HT-29 (cell line): ENCODE results near the gene OR13A1. TPM values are rescaled to one million over a fixed set of nuclear protein-coding genes. Genes with fewer than 3 reads are reported as not detected.
A peak's percentile ranks its signal among the peaks of the same experiment; 100 is the strongest.
"Not testable (repeated sequence)": the region's sequence is repeated elsewhere in the genome, so short reads cannot be mapped to it uniquely, and the experiment has no call there.

Experiments used
- DNase-seq: peaks from one replicate; pipeline ENCODE4 v3.0.0-alpha.2; 2015; ENCODE audit warnings: low spot score
- total RNA-seq: library from RNA; depleted of rRNA; stranded (reverse); fragments of >200 nt; shearing (Covaris generic); gene quantifications from 2 replicates; pipeline ENCODE4 v1.2.3, GENCODE V29; 2014; rRNA removed

The OR13A1 gene
- total RNA-seq, result not detected in 2 replicates

GRCh38 chr10:45315508-45315907, at the start of gene OR13A1:
Gene OR13A1, minus strand, starts transcription at chr10:45315608. Its CDS starts 11,186 bp downstream, at chr10:45304422.
- DNase-seq, result no peak

- DNase-seq, result peak; percentile 41
Measured at GRCh38 chr10:45361983-45362799, 46.8 kb upstream of the OR13A1 start.

- not testable (repeated sequence) for DNase-seq
Measured at GRCh38 chr10:45358961-45359360, 43.6 kb upstream of the OR13A1 start.

GRCh38 chr10:45355494-45355893, 40.1 kb upstream of the OR13A1 start:
- no peak for DNase-seq

- no peak for DNase-seq
Measured at GRCh38 chr10:45354261-45354660, 38.9 kb upstream of the OR13A1 start.

GRCh38 chr10:45353186-45353585, 37.8 kb upstream of the OR13A1 start:
- DNase-seq, result no peak

- not testable (repeated sequence) for DNase-seq
Measured at GRCh38 chr10:45348196-45348765, 32.9 kb upstream of the OR13A1 start.

- DNase-seq, result not testable (repeated sequence)
Measured at GRCh38 chr10:45347464-45347863, 32.1 kb upstream of the OR13A1 start.

GRCh38 chr10:45346652-45347335, 31.4 kb upstream of the OR13A1 start:
- DNase-seq, result not testable (repeated sequence)

GRCh38 chr10:45340420-45340819, 25.0 kb upstream of the OR13A1 start:
- not testable (repeated sequence) for DNase-seq

- DNase-seq, result no peak
Measured at GRCh38 chr10:45339894-45340293, 24.5 kb upstream of the OR13A1 start.

- DNase-seq, result not testable (repeated sequence)
Measured at GRCh38 chr10:45331824-45332223, 16.4 kb upstream of the OR13A1 start.

- not testable (repeated sequence) for DNase-seq
Measured at GRCh38 chr10:45326864-45327263, 11.5 kb upstream of the OR13A1 start.

- no peak for DNase-seq
Measured at GRCh38 chr10:45325116-45325515, 9.7 kb upstream of the OR13A1 start.

- no peak for DNase-seq
Measured at GRCh38 chr10:45319702-45320101, 4.3 kb upstream of the OR13A1 start.

GRCh38 chr10:45313264-45313873, 2.0 kb downstream of the OR13A1 start:
- no peak for DNase-seq

- DNase-seq, result peak; percentile 46
Measured at GRCh38 chr10:45308707-45309106, 6.7 kb downstream of the OR13A1 start.

GRCh38 chr10:45302573-45302972, 12.8 kb downstream of the OR13A1 start:
- no peak for DNase-seq

- not testable (repeated sequence) for DNase-seq
Measured at GRCh38 chr10:45298341-45298955, 17.0 kb downstream of the OR13A1 start.

GRCh38 chr10:45294681-45295080, 20.7 kb downstream of the OR13A1 start:
- no peak for DNase-seq

GRCh38 chr10:45286980-45287379, 28.4 kb downstream of the OR13A1 start:
- DNase-seq, result no peak
